OCI-LY1 (cell line): ENCODE results near the gene SLC29A3.

Experiments
- H2AFZ ChIP-seq: fragments of 200-600 bp; sonication (generic), shearing (Covaris generic); 2 replicates; pipeline ENCODE4 v1.6.0; 2014; ENCODE audit warnings: antibody characterized with exemption, mild to moderate bottlenecking, low read length
- H3F3A ChIP-seq: fragments of 200-600 bp; sonication (generic), shearing (Covaris generic); 2 replicates; pipeline ENCODE4 v1.6.0; 2014; ENCODE audit warnings: mild to moderate bottlenecking, antibody characterized with exemption, low read length, moderate library complexity; ENCODE audit not compliant: insufficient read depth
- H3K27ac ChIP-seq: fragments of 200-600 bp; sonication (generic); 2 replicates; pipeline ENCODE4 v1.5.1; 2014; ENCODE audit warnings: low read length, mixed run types, mild to moderate bottlenecking, low read depth; ENCODE audit not compliant: poor library complexity, severe bottlenecking
- H3K27me3 ChIP-seq: fragments of 200-600 bp; sonication (generic); 2 replicates; pipeline ENCODE4 v1.6.0; 2014; ENCODE audit warnings: antibody characterized with exemption, mild to moderate bottlenecking, low read length, moderate library complexity; ENCODE audit not compliant: insufficient read depth
- H3K36me3 ChIP-seq: fragments of 200-600 bp; sonication (generic); 2 replicates; pipeline ENCODE4 v1.6.1; 2014; ENCODE audit warnings: mild to moderate bottlenecking, antibody characterized with exemption, low read length, moderate library complexity, mixed read lengths; ENCODE audit not compliant: insufficient read depth
- H3K4me1 ChIP-seq: fragments of 200-600 bp; sonication (generic); 2 replicates; pipeline ENCODE4 v1.5.1; 2014; ENCODE audit warnings: mild to moderate bottlenecking, low read length, moderate library complexity; ENCODE audit not compliant: insufficient read depth, severe bottlenecking
- H3K4me2 ChIP-seq: fragments of 200-600 bp; sonication (generic), shearing (Covaris generic); 2 replicates; pipeline ENCODE4 v1.6.1; 2014; ENCODE audit warnings: low read length
- H3K4me3 ChIP-seq: fragments of 200-600 bp; sonication (generic); 2 replicates; pipeline ENCODE4 v1.5.1; 2014; ENCODE audit warnings: low read length, low read depth, mild to moderate bottlenecking, mixed read lengths; ENCODE audit not compliant: poor library complexity, severe bottlenecking
- H3K79me2 ChIP-seq: fragments of 200-600 bp; shearing (Covaris generic); 2 replicates; pipeline ENCODE4 v1.6.1; 2016; ENCODE audit warnings: mixed run types, low read length, mixed read lengths; ENCODE audit not compliant: insufficient read depth
- H3K9ac ChIP-seq: fragments of 200-600 bp; sonication (generic), shearing (Covaris generic); 2 replicates; pipeline ENCODE4 v1.6.1; 2014; ENCODE audit warnings: mild to moderate bottlenecking, low read length, mixed read lengths
- H3K9me2 ChIP-seq: fragments of 200-600 bp; sonication (generic), shearing (Covaris generic); 2 replicates; pipeline ENCODE4 v1.6.1; 2014; ENCODE audit warnings: low read depth, mild to moderate bottlenecking, low read length, mixed read lengths
- H3K9me3 ChIP-seq: fragments of 200-600 bp; shearing (Covaris generic); 2 replicates; pipeline ENCODE4 v1.6.1; 2014; ENCODE audit warnings: low read length, mixed read lengths
- H4K20me1 ChIP-seq: fragments of 200-600 bp; sonication (generic), shearing (Covaris generic); 2 replicates; pipeline ENCODE4 v1.6.0; 2016; ENCODE audit warnings: mild to moderate bottlenecking, low read length; ENCODE audit not compliant: insufficient read depth
- EZH2 ChIP-seq: fragments of 200-600 bp; sonication (generic), shearing (Covaris generic); IDR thresholded peaks from 2 replicates; pipeline ENCODE4 v1.8.0; 2017; ENCODE audit warnings: borderline replicate concordance, mixed run types, mild to moderate bottlenecking, antibody characterized with exemption, low read length, moderate library complexity, mixed read lengths
- TF ChIP-seq, protein P1 (sequence below): fragments of 200-600 bp; sonication (generic), shearing (Covaris generic); IDR thresholded peaks from 2 replicates; pipeline ENCODE4 v1.5.1; 2017; ENCODE audit warnings: mild to moderate bottlenecking, antibody characterized with exemption, low read length, moderate library complexity, mixed read lengths

SLC29A3 gene

DNA sequence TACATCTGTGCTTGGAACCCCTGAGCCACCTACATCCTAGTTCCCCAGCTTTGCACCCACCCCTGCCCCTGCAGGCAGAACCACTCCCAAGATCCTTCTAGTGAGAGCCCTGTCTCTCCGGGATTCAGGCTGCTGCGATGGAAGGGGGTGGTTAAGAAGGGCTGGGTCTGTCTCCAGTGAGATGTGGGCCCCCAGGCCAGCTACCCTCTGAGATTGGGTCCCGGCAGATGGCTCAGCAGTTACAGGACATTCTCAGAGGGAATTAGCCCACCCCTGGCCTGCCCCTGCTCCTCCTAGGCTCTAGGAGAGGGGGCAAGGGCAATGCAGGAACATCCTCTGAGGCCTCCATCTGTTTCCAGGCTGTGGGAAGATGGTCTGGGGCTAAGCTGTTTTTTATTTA lies 27.7 kb downstream of the SLC29A3 start:
- Histone ChIP-seq H3K9ac (no peak overlapping the region), H3K9me2 (no peaks in the 10 kb centered on the region), H3K4me3 (no peak overlapping the region), H3K4me2 (no peak overlapping the region), H3K9me3 (no peaks in the 10 kb centered on the region), H2AFZ (no peak overlapping the region), H3F3A (no peaks in the 10 kb centered on the region), H3K4me1 (no peaks in the 10 kb centered on the region), H3K27ac (no peak overlapping the region), H3K36me3 (no peaks in the 10 kb centered on the region), H4K20me1 (no peaks in the 10 kb centered on the region), H3K27me3 (no peaks in the 10 kb centered on the region), H3K79me2 (no peaks in the 10 kb centered on the region)
- TF ChIP-seq EZH2 = no peak
- TF ChIP-seq, protein P1, sequence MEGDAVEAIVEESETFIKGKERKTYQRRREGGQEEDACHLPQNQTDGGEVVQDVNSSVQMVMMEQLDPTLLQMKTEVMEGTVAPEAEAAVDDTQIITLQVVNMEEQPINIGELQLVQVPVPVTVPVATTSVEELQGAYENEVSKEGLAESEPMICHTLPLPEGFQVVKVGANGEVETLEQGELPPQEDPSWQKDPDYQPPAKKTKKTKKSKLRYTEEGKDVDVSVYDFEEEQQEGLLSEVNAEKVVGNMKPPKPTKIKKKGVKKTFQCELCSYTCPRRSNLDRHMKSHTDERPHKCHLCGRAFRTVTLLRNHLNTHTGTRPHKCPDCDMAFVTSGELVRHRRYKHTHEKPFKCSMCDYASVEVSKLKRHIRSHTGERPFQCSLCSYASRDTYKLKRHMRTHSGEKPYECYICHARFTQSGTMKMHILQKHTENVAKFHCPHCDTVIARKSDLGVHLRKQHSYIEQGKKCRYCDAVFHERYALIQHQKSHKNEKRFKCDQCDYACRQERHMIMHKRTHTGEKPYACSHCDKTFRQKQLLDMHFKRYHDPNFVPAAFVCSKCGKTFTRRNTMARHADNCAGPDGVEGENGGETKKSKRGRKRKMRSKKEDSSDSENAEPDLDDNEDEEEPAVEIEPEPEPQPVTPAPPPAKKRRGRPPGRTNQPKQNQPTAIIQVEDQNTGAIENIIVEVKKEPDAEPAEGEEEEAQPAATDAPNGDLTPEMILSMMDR = no peak

DNA sequence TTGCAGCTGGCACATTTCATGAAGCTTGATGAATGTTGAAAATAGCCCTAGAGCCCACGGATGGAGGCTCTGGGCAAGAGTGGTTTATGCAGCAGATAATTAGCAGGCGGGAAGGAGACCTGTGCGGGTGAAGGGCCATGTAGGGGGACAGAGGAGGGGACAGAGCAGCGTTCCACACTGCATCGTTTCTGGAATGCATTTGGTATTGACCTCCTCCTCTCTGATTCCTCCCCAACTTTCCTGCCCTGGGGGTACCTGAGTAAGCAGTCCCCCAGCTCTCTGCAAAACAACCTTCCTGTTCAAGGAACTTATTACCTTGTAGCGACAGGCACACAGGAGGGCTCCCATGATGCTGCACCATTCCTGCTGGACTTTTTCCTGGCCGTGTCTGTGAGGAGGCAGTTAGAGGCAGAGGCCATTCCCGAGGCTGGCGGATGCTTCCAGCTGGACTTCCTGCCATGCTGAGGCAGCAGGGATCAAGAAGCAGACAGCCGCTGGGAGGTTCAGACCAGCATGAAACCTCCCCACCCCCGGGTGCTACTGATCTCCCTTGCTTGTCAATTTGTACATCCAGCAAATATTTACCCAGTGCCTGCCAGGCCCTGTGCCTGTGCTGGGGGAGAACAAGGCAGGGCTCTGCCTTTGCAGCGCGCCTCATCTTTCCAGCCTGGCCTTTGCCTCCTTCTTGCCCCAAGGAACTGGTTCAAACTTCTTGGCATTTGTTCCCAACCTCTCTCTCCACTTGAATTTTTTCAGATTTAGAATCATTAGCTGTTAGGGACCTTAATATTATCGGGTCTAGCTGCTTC lies 28.7 kb downstream of the SLC29A3 start:
- Histone ChIP-seq H3K27ac (no peak overlapping the region), H3K27me3 (no peaks in the 10 kb centered on the region), H2AFZ (no peak overlapping the region), H3K79me2 (no peaks in the 10 kb centered on the region), H3K9ac (no peak overlapping the region), H3K36me3 (no peaks in the 10 kb centered on the region), H4K20me1 (no peaks in the 10 kb centered on the region), H3K4me2 (no peak overlapping the region), H3K4me1 (no peaks in the 10 kb centered on the region), H3F3A (no peaks in the 10 kb centered on the region), H3K9me3 (no peaks in the 10 kb centered on the region), H3K9me2 (no peaks in the 10 kb centered on the region), H3K4me3 (no peak overlapping the region)
- TF ChIP-seq EZH2 = no peak
- TF ChIP-seq, protein P1 = no peak

DNA sequence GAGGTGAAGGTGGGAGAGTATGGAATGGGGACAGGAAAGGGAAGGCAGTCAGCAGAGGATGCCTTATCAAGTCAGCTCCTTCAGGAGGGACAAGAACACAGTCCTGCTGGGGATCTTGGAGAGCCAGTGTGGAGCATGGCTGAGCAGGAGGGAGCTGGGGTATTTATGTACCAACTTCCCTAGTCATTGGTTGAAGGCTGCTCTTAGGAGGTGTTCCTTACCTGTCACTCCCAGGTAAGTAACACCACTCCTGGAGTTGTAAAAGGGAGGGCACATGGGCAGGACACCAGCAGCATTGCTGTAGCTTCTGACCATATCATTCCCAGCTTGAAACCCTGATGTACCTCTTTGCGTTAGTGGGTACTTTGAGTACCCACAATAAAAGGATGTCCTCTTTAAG lies 29.8 kb downstream of the SLC29A3 start:
- Histone ChIP-seq H3K27me3 (no peaks in the 10 kb centered on the region), H3K36me3 (no peaks in the 10 kb centered on the region), H3K4me1 (no peaks in the 10 kb centered on the region), H3K9ac (no peak overlapping the region), H3K4me3 (no peak overlapping the region), H4K20me1 (no peaks in the 10 kb centered on the region), H3K79me2 (no peaks in the 10 kb centered on the region), H3K9me3 (no peaks in the 10 kb centered on the region), H3K4me2 (no peak overlapping the region), H3F3A (no peaks in the 10 kb centered on the region), H3K27ac (no peak overlapping the region), H2AFZ (no peak overlapping the region), H3K9me2 (no peaks in the 10 kb centered on the region)
- TF ChIP-seq EZH2 = no peak

DNA sequence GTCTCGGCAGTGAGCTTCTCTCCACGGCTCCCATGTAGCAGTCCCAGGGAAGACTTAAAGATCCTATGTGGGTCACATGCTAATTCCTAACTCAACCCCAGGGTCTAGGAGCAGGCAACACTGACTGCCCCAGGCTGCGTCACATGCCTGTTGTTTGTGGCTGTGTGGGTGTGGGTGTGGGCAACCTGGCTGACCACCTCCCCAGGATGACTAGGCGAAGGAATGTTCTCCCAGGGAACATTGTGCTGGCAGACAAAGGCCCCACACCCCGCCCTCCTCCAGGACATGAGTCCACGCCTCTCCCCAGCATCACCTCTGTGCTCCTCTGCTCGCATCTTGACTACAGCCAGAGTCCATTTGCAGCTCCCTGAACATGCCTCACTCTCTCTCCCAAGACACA lies 30.3 kb downstream of the SLC29A3 start:
- TF ChIP-seq, protein P1 = no peak
- TF ChIP-seq EZH2 = no peak
- no peak overlapping the region for H2AFZ ChIP-seq
- no peak overlapping the region for H3K27ac ChIP-seq
- no peaks in the 10 kb centered on the region for H3K79me2 ChIP-seq
- H3K9me2 ChIP-seq = no peaks in the 10 kb centered on the region
- H3K4me3 ChIP-seq = no peak overlapping the region
- no peak overlapping the region for H3K9ac ChIP-seq
- H3K36me3 ChIP-seq = no peaks in the 10 kb centered on the region
- no peaks in the 10 kb centered on the region for H3K27me3 ChIP-seq
- H3K4me1 ChIP-seq = no peaks in the 10 kb centered on the region
- H3F3A ChIP-seq = no peaks in the 10 kb centered on the region
- no peaks in the 10 kb centered on the region for H3K9me3 ChIP-seq
- H4K20me1 ChIP-seq = no peaks in the 10 kb centered on the region
- no peak overlapping the region for H3K4me2 ChIP-seq
